Skeletal muscle satellite cell (primary cell): ENCODE results near the gene IL3RA.
"Not testable (repeated sequence)": the region's sequence is repeated elsewhere in the genome, so short reads cannot be mapped to it uniquely, and the experiment has no call there.

Experiments used
- H3K27me3 ChIP-seq: 2 replicates; pipeline ENCODE4 v1.7.0; 2013; ENCODE audit warnings: low read length; ENCODE audit not compliant: control insufficient read depth, insufficient read depth
- H3K36me3 ChIP-seq: 2 replicates; pipeline ENCODE4 v1.7.0; 2013; ENCODE audit warnings: mild to moderate bottlenecking, control low read depth, low read length; ENCODE audit not compliant: insufficient read depth
- H3K4me1 ChIP-seq: 2 replicates; pipeline ENCODE4 v1.7.0; 2013; ENCODE audit warnings: low read length; ENCODE audit not compliant: control insufficient read depth, insufficient read depth
- H3K4me2 ChIP-seq: 2 replicates; pipeline ENCODE4 v1.7.0; 2013; ENCODE audit warnings: mild to moderate bottlenecking, low read length
- H3K4me3 ChIP-seq: 2 replicates; pipeline ENCODE4 v1.7.0; 2013; ENCODE audit warnings: low read length
- H3K9ac ChIP-seq: 2 replicates; pipeline ENCODE4 v1.7.0; 2013; ENCODE audit warnings: mild to moderate bottlenecking, low read depth, low read length, moderate library complexity
- H3K9me3 ChIP-seq: replicated peaks from 2 replicates; pipeline ENCODE4 v1.7.0; 2013; ENCODE audit warnings: mild to moderate bottlenecking, control low read depth, low read length

The IL3RA gene

DNA sequence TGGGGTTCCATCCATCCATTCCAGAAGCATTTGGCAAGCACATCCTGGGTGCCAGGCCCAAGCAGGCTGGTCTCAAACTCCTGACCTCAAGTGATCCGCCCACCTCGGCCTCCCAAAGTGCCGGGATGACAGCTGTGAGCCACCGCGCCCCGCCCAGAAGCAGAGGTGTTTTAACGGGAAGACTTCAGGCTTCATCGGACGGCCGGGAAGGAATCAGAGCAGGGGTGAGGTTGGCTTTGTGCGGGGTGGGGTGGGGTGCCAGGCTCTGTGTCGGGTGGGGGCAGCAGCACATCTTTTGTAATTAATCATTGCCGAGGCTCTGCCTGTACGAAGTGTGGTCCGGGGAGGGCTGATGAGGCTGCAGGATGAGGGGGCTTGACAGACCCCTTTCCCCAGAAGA, 60.4 kb downstream of the IL3RA start:
- peaks cover 12% of the 10 kb centered on the region for H3K36me3 ChIP-seq
- no peaks in the 10 kb centered on the region for H3K27me3 ChIP-seq
- H3K9ac ChIP-seq: no peak overlapping the region
- no peaks in the 10 kb centered on the region for H3K9me3 ChIP-seq
- peaks cover 24% of the 10 kb centered on the region for H3K4me1 ChIP-seq
- H3K4me3 ChIP-seq: no peak overlapping the region
- no peak overlapping the region for H3K4me2 ChIP-seq

DNA sequence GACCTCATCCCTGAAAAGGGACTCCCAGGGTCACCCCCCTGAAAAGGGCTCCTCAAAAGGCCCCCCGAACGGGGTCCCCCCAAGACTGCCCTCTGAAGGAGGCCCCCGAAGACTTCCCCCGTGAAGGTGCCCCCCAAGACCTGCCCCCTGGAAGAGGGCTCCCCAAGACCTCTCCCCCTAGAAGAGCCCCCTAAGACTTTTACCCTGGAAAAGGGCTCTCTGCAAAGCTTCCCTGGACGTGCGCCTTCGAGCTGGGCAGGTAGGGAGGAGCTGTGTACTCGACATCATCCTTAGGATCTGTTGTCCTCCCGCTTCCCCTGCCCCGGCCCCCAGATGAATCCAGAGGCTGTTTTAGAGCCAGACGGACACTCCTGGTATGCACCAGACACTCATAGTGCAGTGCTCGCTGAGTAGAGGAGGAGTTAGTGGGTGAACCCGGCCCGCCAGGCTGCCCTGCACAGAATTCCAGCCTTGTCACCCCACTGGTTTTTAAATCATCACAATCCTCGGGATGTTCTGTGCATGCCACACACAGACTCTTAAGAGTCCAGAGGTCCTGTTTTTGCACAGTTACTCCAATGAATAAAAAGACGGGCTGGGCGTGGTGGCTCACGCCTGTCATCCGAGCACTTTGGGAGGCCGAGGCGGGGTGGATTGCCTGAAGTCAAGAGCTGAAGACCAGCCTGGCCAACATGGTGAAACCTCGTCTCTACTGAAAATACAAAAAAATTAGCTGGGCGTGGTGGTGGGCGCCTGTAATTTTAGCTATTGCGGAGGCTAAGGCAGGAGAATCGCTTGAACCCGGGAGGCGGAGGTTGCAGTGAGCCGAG, 61.1 kb downstream of the IL3RA start:
- H3K9me3 ChIP-seq: no peaks in the 10 kb centered on the region
- H3K9ac ChIP-seq: no peak overlapping the region
- H3K36me3 ChIP-seq: peaks cover 13% of the 10 kb centered on the region
- H3K4me3 ChIP-seq: no peak overlapping the region
- H3K4me1 ChIP-seq: peaks cover 24% of the 10 kb centered on the region
- H3K4me2 ChIP-seq: no peak overlapping the region
- H3K27me3 ChIP-seq: no peaks in the 10 kb centered on the region

DNA sequence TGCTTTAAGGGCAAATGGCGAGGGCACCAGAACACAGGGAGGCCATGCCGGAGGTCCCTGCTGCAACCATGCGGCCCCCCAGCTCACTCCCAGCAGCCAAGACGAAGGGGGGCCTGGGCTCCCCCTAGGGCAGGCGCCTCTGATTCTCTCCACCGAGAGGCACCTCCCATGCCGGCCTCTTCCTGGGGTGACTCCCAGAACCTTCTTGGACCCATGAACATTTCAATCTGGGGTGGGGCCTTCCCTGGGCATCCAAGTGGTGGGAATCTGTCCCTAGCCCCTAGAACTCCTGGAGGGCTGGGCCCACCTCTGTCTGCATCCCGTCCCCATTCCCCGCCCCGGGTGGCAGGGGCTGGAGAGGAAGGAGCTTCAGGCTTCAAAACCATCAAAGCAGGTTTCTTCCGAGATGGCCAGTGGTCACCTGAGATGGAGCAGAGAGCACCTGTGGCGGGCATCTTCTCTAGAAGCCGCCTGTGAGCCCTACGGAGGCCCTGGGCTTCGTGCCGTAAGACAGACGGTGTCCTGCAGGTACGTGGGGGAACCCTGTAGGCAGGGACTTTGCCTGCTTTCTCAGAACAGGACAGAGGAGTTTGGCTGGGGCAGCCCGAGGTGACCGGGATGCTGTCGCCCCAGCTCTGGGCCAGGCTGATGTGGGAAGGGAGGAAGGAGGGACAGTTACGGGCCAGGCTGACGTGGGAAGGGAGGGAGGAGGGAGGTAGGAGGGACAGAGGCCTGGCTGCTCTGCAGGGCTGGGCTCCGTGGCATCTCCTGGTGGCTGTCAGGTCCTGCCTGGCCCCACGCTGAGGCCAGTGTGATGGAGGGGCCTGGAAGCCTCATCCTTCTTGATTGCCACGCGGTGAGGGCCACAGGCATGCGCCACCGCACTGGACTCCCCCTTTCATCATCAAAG, 62.1 kb downstream of the IL3RA start:
- H3K9me3 ChIP-seq: no peaks in the 10 kb centered on the region
- no peak overlapping the region for H3K4me2 ChIP-seq
- peaks cover 19% of the 10 kb centered on the region for H3K4me1 ChIP-seq
- no peaks in the 10 kb centered on the region for H3K27me3 ChIP-seq
- H3K4me3 ChIP-seq: no peak overlapping the region
- peaks cover 22% of the 10 kb centered on the region for H3K36me3 ChIP-seq
- H3K9ac ChIP-seq: no peak overlapping the region

DNA sequence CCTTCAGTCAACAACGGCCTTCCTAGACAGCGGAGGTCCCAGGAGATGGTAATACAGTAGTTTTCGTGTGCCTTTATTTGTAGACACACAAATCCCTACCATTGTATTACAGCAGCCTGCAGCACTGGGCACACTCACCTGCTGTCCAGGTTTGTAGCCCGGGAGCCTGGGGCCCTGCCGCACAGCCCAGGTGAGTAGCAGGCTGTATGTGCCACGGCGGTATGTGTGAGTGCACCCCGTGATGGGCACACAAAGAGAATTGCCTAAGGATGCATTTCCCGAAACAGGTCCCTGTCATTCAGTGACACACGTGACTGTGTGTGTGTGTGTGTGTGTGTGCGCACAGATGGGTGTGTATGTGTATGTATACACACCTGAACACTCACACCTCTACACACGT, 63.5 kb downstream of the IL3RA start:
- Histone ChIP-seq H3K36me3 (peaks cover 35% of the 10 kb centered on the region), H3K9me3 (no peaks in the 10 kb centered on the region), H3K4me3 (no peak overlapping the region), H3K9ac (no peak overlapping the region), H3K4me2 (no peak overlapping the region), H3K27me3 (no peaks in the 10 kb centered on the region), H3K4me1 (peaks cover 7% of the 10 kb centered on the region)

DNA sequence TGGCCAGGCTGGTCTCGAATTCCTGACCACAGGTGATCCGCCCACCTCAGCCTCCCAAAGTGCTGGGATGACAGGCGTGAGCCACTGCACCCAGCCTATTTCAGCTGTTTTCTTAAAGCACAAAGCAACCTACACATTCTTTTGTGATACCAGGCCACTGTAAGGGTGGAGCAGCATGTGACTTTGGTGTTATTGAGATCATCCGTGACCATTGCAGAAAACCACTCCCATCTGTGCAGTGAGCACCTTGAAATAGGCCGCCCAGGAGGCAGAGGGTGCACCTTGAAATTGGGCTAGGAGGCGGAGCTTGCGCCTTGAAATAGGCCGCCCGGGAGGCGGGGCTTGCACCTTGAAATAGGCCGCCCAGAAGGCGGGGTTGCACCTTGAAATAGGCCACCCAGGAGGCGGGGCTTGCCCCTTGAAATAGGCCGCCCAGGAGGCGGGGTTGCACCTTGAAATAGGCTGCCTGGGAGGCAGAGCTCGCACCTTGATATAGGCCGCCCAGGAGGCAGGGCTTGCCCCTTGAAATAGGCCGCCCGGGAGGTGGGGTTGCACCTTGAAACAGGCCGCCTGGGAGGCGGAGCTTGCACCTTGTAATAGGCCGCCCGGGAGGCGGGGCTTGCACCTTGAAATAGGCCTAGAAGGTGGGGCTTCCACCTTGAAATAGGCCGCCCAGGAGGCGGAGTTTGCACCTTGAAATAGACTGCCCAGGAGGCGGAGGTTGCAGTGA, 64.3 kb downstream of the IL3RA start:
- Histone ChIP-seq H3K36me3 (peaks cover 40% of the 10 kb centered on the region), H3K4me1 (no peaks in the 10 kb centered on the region)

DNA sequence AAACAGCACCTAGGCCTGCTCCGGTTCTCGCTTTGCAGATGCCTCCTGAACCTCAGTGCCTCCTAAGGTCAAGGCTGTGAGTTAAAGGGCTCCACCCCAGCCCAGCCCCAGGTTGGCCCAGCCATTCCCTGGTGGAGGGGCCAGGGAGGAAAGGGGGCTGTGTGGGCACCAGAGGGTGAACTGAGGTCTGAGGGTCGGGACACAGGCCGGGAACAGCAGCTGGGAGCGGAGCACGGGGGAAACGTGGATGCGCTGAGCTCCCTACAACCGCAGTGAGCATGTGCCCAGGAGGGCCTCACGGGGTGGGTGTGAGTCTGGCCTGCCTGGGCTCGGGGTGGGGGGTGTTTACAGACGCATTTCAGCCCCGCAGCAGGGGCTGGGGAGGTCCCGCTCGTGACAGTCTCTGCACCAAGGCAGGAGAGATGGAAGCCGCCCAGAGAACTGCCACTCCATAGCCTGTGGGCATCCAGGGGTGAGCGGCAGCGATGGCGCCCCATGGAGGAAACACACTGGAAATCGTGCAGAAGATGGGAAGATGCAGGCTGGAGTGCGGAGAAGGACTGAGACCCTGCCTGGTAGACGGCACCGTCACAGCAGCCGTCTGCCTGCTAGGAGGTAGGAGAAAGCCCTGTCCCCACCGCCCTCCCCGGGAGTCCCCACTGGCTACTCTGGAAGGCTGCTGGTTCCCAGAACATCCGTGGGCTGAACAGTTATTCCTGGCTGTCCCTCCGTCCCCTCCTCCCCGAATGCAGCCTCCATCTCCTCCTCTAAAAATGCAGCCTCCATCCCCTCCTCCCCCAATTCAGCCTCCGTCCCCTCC, 65.2 kb downstream of the IL3RA start:
- no peak overlapping the region for H3K4me2 ChIP-seq
- no peaks in the 10 kb centered on the region for H3K4me1 ChIP-seq
- H3K4me3 ChIP-seq: no peak overlapping the region
- H3K27me3 ChIP-seq: no peaks in the 10 kb centered on the region
- no peaks in the 10 kb centered on the region for H3K9me3 ChIP-seq
- H3K36me3 ChIP-seq: peaks cover 48% of the 10 kb centered on the region
- no peak overlapping the region for H3K9ac ChIP-seq

More for the DNA sequence above, 64.3 kb downstream of the IL3RA start:
- Histone ChIP-seq H3K4me2 (no peak overlapping the region), H3K9ac (no peak overlapping the region), H3K27me3 (no peaks in the 10 kb centered on the region), H3K4me3 (no peak overlapping the region), H3K9me3 (no peaks in the 10 kb centered on the region)

DNA sequence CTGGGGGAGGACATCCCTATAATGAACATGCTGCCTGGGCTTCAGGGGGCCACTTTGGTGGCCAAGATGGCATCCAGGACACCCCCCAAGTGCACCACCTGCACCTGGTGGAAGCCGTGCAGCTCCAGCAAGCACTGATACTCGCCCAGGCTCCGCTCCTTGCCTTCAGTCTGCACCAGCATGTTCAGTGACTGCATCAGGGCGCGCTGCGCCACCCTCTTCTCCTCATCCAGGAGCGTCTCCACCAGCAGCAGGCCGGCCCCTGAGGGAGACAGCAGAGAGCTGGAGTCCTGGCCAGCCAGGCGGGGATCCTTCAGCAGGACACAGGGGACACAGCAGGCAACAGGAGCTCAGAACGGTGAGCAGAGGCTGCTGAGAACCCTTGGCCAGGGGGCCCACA, 66.6 kb downstream of the IL3RA start:
- no peak overlapping the region for H3K4me2 ChIP-seq
- peaks cover 56% of the 10 kb centered on the region for H3K36me3 ChIP-seq
- H3K4me3 ChIP-seq: no peak overlapping the region
- no peaks in the 10 kb centered on the region for H3K27me3 ChIP-seq
- no peak overlapping the region for H3K9ac ChIP-seq
- no peaks in the 10 kb centered on the region for H3K9me3 ChIP-seq
- no peaks in the 10 kb centered on the region for H3K4me1 ChIP-seq

DNA sequence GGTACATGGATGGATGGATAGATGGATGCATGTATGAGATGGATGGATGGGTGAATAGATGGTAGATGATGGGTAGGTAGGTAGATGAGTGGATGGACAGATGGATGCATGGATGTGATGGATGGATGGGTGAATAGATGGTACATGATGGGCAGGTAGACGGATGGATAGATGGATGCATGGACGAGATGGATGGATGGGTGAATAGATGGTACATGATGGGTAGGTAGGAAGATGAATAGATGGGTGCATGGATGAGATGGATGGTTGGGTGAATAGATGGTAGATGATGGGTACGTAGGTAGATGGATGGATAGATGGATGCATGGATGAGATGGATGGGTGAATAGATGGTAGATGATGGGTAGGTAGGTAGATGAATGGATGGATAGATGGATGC, 67.3 kb downstream of the IL3RA start:
- not testable (repeated sequence) for H3K9me3 ChIP-seq, H3K4me2 ChIP-seq, H3K4me1 ChIP-seq, H3K27me3 ChIP-seq, H3K4me3 ChIP-seq, H3K9ac ChIP-seq
- peaks cover 56% of the 10 kb centered on the region for H3K36me3 ChIP-seq

DNA sequence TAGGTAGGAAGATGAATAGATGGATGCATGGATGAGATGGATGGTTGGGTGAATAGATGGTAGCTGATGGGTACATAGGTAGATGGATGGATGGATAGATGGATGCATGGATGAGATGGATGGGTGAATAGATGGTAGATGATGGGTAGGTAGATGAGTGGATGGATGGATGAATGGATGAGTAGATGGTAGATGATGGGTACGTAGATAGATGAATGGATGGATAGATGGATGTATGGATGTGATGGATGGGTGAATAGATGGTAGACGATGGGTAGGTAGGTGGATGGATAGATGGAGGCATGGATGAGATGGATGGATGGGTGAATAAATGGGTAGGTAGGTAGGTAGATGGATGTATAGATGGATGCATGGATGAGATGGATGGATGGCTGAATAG, 69.2 kb downstream of the IL3RA start:
- not testable (repeated sequence) for H3K4me1 ChIP-seq, H3K9ac ChIP-seq, H3K4me2 ChIP-seq, H3K4me3 ChIP-seq, H3K9me3 ChIP-seq, H3K27me3 ChIP-seq
- peaks cover 53% of the 10 kb centered on the region for H3K36me3 ChIP-seq

DNA sequence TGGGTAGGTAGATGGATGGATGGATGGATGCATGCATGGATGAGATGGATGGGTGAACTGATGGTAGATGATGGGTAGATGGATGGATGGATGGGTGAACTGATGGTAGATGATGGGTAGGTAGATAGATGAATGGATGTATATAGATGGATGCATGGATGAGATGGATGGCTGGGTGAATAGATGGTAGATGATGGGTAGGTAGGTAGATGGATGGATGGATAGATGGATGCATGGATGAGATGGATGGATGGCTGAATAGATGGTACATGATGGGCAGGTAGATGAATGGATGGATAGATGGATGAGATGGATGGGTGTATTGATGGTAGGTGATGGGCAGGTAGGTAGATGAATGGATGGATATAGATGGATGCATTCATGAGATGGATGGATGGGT, 70.5 kb downstream of the IL3RA start:
- Histone ChIP-seq H3K36me3 (peaks cover 54% of the 10 kb centered on the region), H3K4me1 (no peaks in the 10 kb centered on the region), H3K4me2 (no peak overlapping the region), H3K4me3 (no peak overlapping the region), H3K27me3 (no peaks in the 10 kb centered on the region), H3K9ac (no peak overlapping the region), H3K9me3 (no peaks in the 10 kb centered on the region)

DNA sequence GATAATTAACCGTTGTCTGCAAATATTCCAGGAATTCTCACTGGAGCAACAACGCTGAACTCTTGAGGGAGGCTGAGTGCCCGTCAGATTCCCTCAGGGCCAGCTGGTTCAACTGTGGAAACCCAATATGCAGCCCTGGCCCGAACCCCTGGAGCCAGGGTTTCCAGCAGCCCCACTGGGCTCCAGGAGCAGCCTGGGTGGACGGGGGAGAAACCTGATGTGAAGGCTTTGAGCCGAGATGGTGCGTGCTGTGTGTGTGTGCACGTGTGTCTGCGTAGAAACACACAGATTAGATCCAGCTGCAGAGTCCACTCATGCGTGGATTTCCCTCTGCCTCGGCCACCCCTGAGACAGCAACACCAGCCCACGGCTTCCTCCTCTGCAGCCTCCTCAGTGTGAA, 74.7 kb downstream of the IL3RA start:
- Histone ChIP-seq H3K27me3 (no peaks in the 10 kb centered on the region), H3K9me3 (no peaks in the 10 kb centered on the region), H3K4me1 (no peaks in the 10 kb centered on the region), H3K4me2 (no peak overlapping the region), H3K4me3 (no peak overlapping the region), H3K36me3 (peaks cover 38% of the 10 kb centered on the region), H3K9ac (no peak overlapping the region)
